Vagina (tissue), 2 donors: ENCODE measurements around the gene TMEM106C.

Source experiments
- CTCF ChIP-seq, 3 experiments: fragments of 450-650 bp in 2 of 3; fragments of 200-600 bp in 1 of 3; sonication (generic) in 1 of 3; IDR thresholded peaks; one replicate each; pipeline ENCODE4 v1.5.1; 2017 to 2019; ENCODE audit warnings: antibody characterized with exemption in 3 of 3, mild to moderate bottlenecking in 2 of 3, moderate library complexity in 2 of 3
- POLR2A ChIP-seq, 2 donors: fragments of 450-650 bp; IDR thresholded peaks; one replicate each; pipeline ENCODE4 v1.6.1; 2017; ENCODE audit warnings: antibody characterized with exemption in 2 of 2, mild to moderate bottlenecking in 2 of 2, moderate library complexity in 2 of 2

- TF ChIP-seq POLR2A (IDR thresholded peaks at IDR 0.05) (no peak), CTCF (IDR thresholded peaks at IDR 0.05) (no peak)
Measured at GRCh38 chr12:47982311-47982710, 18.9 kb downstream of the TMEM106C start.
